ENCODE results near the gene STPG2.

Gene STPG2

DNA sequence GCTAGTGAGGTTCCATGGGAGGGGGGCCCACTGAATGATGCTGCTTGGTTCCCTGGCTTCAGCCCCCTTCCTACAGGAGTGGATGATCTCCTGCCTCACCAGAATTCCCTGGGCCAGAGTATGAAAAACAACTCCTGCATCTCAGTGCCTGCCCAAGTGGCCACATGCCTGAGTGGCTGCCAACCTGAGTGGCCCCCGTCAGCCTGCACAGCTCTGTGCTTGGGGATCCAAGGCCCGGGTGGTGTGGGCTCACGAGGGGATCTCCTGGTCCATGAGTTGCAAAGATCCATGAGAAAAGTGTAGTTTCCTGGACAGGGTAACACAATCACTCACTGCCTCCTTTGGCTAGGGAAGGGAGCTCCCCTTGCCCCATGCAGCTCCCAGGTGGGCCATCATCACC lies 17.1 kb downstream of the STPG2 start:
- Histone ChIP-seq H3K4ac (ENCODE audit: low read depth in 1 of 2, low read length in 2 of 2) (no peak overlapping the region), H2BK12ac (ENCODE audit: low read length in 2 of 2) (no peak overlapping the region), H2BK5ac (ENCODE audit: low read depth, low read length, poor library complexity, severe bottlenecking) (no peak overlapping the region), H3K27me3 (ENCODE audit: control insufficient read depth in 1 of 2, insufficient read depth in 1 of 2, low read length in 2 of 2) (no peaks in the 10 kb centered on the region), H3K9ac (ENCODE audit: low read length) (no peak overlapping the region), H3K9me3 (ENCODE audit: control insufficient read depth, low read length) (peaks cover 5% of the 10 kb centered on the region), H2BK120ac (ENCODE audit: low read depth, low read length) (no peak overlapping the region), H3K27ac (ENCODE audit: low read length, poor library complexity, severe bottlenecking) (no peak overlapping the region), H2AFZ (ENCODE audit: low read depth, low read length) (no peak overlapping the region), H3K4me2 (ENCODE audit: low read length, poor library complexity, severe bottlenecking) (no peak overlapping the region), H3K18ac (ENCODE audit: low read depth in 1 of 2, low read length in 2 of 2) (no peak overlapping the region), H4K91ac (ENCODE audit: low read length) (no peak overlapping the region), H3K36me3 (ENCODE audit: control insufficient read depth in 1 of 2, insufficient read depth in 2 of 2, low read depth in 1 of 2, low read length in 2 of 2) (no peaks in the 10 kb centered on the region), H3K79me1 (replicated peaks; ENCODE audit: low read length, poor library complexity, severe bottlenecking) (no peaks in the 10 kb centered on the region), H3K4me3 (ENCODE audit: insufficient read depth in 1 of 2, low read depth in 1 of 2, low read length in 2 of 2) (no peak overlapping the region), H3K4me1 (ENCODE audit: control insufficient read depth, insufficient read depth, low read depth, low read length) (no peaks in the 10 kb centered on the region), H3K14ac (ENCODE audit: low read length in 2 of 2) (no peak overlapping the region), H2AK5ac (ENCODE audit: low read length, severe bottlenecking) (no peak overlapping the region), H4K8ac (ENCODE audit: low read length) (no peak overlapping the region), H3K23ac (ENCODE audit: low read length in 2 of 2) (no peak overlapping the region), H2BK15ac (ENCODE audit: low read depth, poor library complexity, severe bottlenecking) (no peak overlapping the region)
- DNase-seq: no peak
- 88% methylated on average over 3 of the region's 3 CpGs for WGBS

DNA sequence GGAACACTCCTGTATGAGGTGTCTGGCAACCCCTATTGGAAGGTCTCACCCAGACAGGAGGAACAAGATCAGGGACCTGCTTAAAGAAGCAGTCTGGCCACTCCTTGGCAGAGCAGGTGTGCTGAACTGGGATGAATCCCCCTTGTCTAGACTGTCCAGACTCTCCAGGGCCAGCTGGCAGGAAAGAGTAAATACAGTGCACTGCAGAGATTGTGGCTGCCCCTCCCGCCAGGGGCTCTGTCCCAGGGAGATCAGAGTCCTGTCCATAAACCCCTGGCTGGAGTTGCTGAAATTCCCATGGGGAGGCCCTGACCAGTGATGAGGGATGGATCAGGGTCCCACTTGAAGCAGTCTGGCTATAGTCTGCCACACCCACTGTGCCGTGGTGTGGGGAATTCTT lies 17.7 kb downstream of the STPG2 start:
- no peak for DNase-seq
- Histone ChIP-seq H3K9me3 (ENCODE audit: control insufficient read depth, low read length) (peaks cover 5% of the 10 kb centered on the region), H3K27me3 (ENCODE audit: control insufficient read depth in 1 of 2, insufficient read depth in 1 of 2, low read length in 2 of 2) (no peaks in the 10 kb centered on the region), H3K23ac (ENCODE audit: low read length in 2 of 2) (no peak overlapping the region), H3K18ac (ENCODE audit: low read depth in 1 of 2, low read length in 2 of 2) (no peak overlapping the region), H3K9ac (ENCODE audit: low read length) (no peak overlapping the region), H2BK5ac (ENCODE audit: low read depth, low read length, poor library complexity, severe bottlenecking) (no peak overlapping the region), H3K79me1 (replicated peaks; ENCODE audit: low read length, poor library complexity, severe bottlenecking) (no peaks in the 10 kb centered on the region), H3K14ac (ENCODE audit: low read length in 2 of 2) (no peak overlapping the region), H4K91ac (ENCODE audit: low read length) (no peak overlapping the region), H2AK5ac (ENCODE audit: low read length, severe bottlenecking) (no peak overlapping the region), H2BK120ac (ENCODE audit: low read depth, low read length) (no peak overlapping the region), H2BK12ac (ENCODE audit: low read length in 2 of 2) (no peak overlapping the region), H3K4ac (ENCODE audit: low read depth in 1 of 2, low read length in 2 of 2) (no peak overlapping the region), H2BK15ac (ENCODE audit: low read depth, poor library complexity, severe bottlenecking) (no peak overlapping the region), H3K4me2 (ENCODE audit: low read length, poor library complexity, severe bottlenecking) (no peak overlapping the region), H2AFZ (ENCODE audit: low read depth, low read length) (no peak overlapping the region), H3K27ac (ENCODE audit: low read length, poor library complexity, severe bottlenecking) (no peak overlapping the region), H3K36me3 (ENCODE audit: control insufficient read depth in 1 of 2, insufficient read depth in 2 of 2, low read depth in 1 of 2, low read length in 2 of 2) (no peaks in the 10 kb centered on the region), H3K4me3 (ENCODE audit: insufficient read depth in 1 of 2, low read depth in 1 of 2, low read length in 2 of 2) (no peak overlapping the region), H3K4me1 (ENCODE audit: control insufficient read depth, insufficient read depth, low read depth, low read length) (no peaks in the 10 kb centered on the region), H4K8ac (ENCODE audit: low read length) (no peak overlapping the region)
- WGBS: 88% methylated on average over 2 of the region's 2 CpGs

DNA sequence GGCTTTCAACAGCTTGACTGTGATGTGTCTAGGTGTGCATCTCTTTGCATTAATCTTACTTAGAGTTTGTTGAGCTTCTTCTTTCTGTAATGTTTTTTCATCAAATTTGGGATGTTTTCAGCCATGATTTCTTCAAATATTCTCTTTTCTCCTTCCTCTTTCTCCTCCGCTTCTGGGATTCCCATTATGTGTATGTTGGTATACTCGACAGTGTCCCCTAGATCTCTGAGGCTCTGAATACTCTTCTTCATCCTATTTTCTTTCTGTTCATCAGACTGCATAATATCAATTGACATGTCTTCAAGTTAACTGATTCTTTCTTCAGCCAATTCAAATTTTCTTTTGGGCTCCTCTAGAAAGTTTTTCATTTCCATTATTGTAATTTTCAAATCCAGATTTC lies 25.9 kb downstream of the STPG2 start:
- Histone ChIP-seq H4K91ac (ENCODE audit: low read length) (no peak overlapping the region), H2BK12ac (ENCODE audit: low read length in 2 of 2) (no peak overlapping the region), H2AFZ (ENCODE audit: low read depth, low read length) (no peak overlapping the region), H2BK15ac (ENCODE audit: low read depth, poor library complexity, severe bottlenecking) (no peak overlapping the region), H2AK5ac (ENCODE audit: low read length, severe bottlenecking) (no peak overlapping the region), H4K8ac (ENCODE audit: low read length) (no peak overlapping the region), H3K27ac (ENCODE audit: low read length, poor library complexity, severe bottlenecking) (no peak overlapping the region), H3K4me2 (ENCODE audit: low read length, poor library complexity, severe bottlenecking) (no peak overlapping the region), H3K9ac (ENCODE audit: low read length) (no peak overlapping the region), H2BK5ac (ENCODE audit: low read depth, low read length, poor library complexity, severe bottlenecking) (no peak overlapping the region), H3K23ac (ENCODE audit: low read length in 2 of 2) (no peak overlapping the region), H2BK120ac (ENCODE audit: low read depth, low read length) (no peak overlapping the region), H3K4ac (ENCODE audit: low read depth in 1 of 2, low read length in 2 of 2) (no peak overlapping the region), H3K9me3 (ENCODE audit: control insufficient read depth, low read length) (peaks cover 14% of the 10 kb centered on the region), H3K18ac (ENCODE audit: low read depth in 1 of 2, low read length in 2 of 2) (no peak overlapping the region), H3K79me1 (replicated peaks; ENCODE audit: low read length, poor library complexity, severe bottlenecking) (no peaks in the 10 kb centered on the region), H3K36me3 (ENCODE audit: control insufficient read depth in 1 of 2, insufficient read depth in 2 of 2, low read depth in 1 of 2, low read length in 2 of 2) (no peaks in the 10 kb centered on the region), H3K4me1 (ENCODE audit: control insufficient read depth, insufficient read depth, low read depth, low read length) (no peaks in the 10 kb centered on the region), H3K4me3 (ENCODE audit: insufficient read depth in 1 of 2, low read depth in 1 of 2, low read length in 2 of 2) (no peak overlapping the region), H3K14ac (ENCODE audit: low read length in 2 of 2) (no peak overlapping the region), H3K27me3 (ENCODE audit: control insufficient read depth in 1 of 2, insufficient read depth in 1 of 2, low read length in 2 of 2) (no peaks in the 10 kb centered on the region)
- no peak for DNase-seq
- 98% methylated on average over 2 of the region's 2 CpGs for WGBS

DNA sequence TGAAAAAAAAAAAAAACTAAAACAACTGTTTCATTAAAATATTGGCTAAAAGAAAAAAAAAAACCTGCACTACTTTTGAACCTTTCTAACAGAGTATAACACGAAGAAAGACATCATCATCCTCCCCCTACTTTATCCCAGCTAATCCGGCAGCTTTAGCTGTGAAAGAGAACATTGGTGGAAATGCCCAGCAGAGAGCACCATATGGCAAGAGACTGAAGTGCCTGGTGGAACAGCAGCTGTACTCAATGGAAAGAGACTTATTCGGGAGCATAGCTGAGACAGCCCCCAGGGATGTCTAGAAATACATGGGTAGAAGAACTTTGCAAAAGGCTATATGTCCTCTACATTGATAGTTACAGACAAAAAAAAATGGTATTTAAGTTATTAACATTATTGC lies 30.3 kb downstream of the STPG2 start:
- no peak overlapping the region for H3K23ac ChIP-seq (ENCODE audit: low read length in 2 of 2)
- H3K36me3 ChIP-seq (ENCODE audit: control insufficient read depth in 1 of 2, insufficient read depth in 2 of 2, low read depth in 1 of 2, low read length in 2 of 2): no peaks in the 10 kb centered on the region
- no peak overlapping the region for H3K4ac ChIP-seq (ENCODE audit: low read depth in 1 of 2, low read length in 2 of 2)
- no peaks in the 10 kb centered on the region for H3K79me1 ChIP-seq (replicated peaks; ENCODE audit: low read length, poor library complexity, severe bottlenecking)
- WGBS: 25% methylated on average over 1 of the region's 3 CpGs
- H3K4me3 ChIP-seq (ENCODE audit: insufficient read depth in 1 of 2, low read depth in 1 of 2, low read length in 2 of 2): no peak overlapping the region
- no peak overlapping the region for H2BK12ac ChIP-seq (ENCODE audit: low read length in 2 of 2)
- no peak overlapping the region for H3K4me2 ChIP-seq (ENCODE audit: low read length, poor library complexity, severe bottlenecking)
- no peak overlapping the region for H2AK5ac ChIP-seq (ENCODE audit: low read length, severe bottlenecking)
- no peak overlapping the region for H2AFZ ChIP-seq (ENCODE audit: low read depth, low read length)
- peaks cover 8% of the 10 kb centered on the region for H3K9me3 ChIP-seq (ENCODE audit: control insufficient read depth, low read length)
- H3K18ac ChIP-seq (ENCODE audit: low read depth in 1 of 2, low read length in 2 of 2): no peak overlapping the region
- no peak overlapping the region for H4K91ac ChIP-seq (ENCODE audit: low read length)
- no peak overlapping the region for H3K27ac ChIP-seq (ENCODE audit: low read length, poor library complexity, severe bottlenecking)
- peak; percentile 30 for DNase-seq
- no peak overlapping the region for H4K8ac ChIP-seq (ENCODE audit: low read length)
- no peak overlapping the region for H2BK5ac ChIP-seq (ENCODE audit: low read depth, low read length, poor library complexity, severe bottlenecking)
- no peak overlapping the region for H3K14ac ChIP-seq (ENCODE audit: low read length in 2 of 2)
- no peaks in the 10 kb centered on the region for H3K4me1 ChIP-seq (ENCODE audit: control insufficient read depth, insufficient read depth, low read depth, low read length)
- no peak overlapping the region for H3K9ac ChIP-seq (ENCODE audit: low read length)
- H3K27me3 ChIP-seq (ENCODE audit: control insufficient read depth in 1 of 2, insufficient read depth in 1 of 2, low read length in 2 of 2): no peaks in the 10 kb centered on the region
- H2BK120ac ChIP-seq (ENCODE audit: low read depth, low read length): no peak overlapping the region
- H2BK15ac ChIP-seq (ENCODE audit: low read depth, poor library complexity, severe bottlenecking): no peak overlapping the region
